ENCODE data around the gene CNTN2. TPM values are rescaled to one million over a fixed set of nuclear protein-coding genes. Genes with fewer than 3 reads are reported as not detected.
A peak's percentile ranks its signal among the peaks of the same experiment; 100 is the strongest.

CNTN2 gene
- total and polyA plus RNA-seq, 5 donors, result 0.78 to 1.8 (median 1.4) TPM

- H3K4me1 ChIP-seq (ENCODE audit: control insufficient read depth, insufficient read depth, low read length), result no peaks in the 10 kb centered on the region
- 87% methylated on average over 4 of the region's 4 CpGs for WGBS
- intact Hi-C loops (cut with DNase I), result no loop called here
- no peak for ATAC-seq
- no peaks in the 10 kb centered on the region for H3K27me3 ChIP-seq (ENCODE audit: control insufficient read depth, insufficient read depth)
- H3K27ac ChIP-seq (ENCODE audit: low read length), result no peak overlapping the region
- no peak overlapping the region for H3K4me3 ChIP-seq (ENCODE audit: low read length)
- no peaks in the 10 kb centered on the region for H3K9me3 ChIP-seq (ENCODE audit: control insufficient read depth, low read length)
- DNase-seq, result no peak
Observed at GRCh38 chr1:205091043-205091740, 48.2 kb downstream of the CNTN2 start.

GRCh38 chr1:205095422-205095821 lies 52.4 kb downstream of the CNTN2 start:
- Histone ChIP-seq H3K27me3 (ENCODE audit: control insufficient read depth, insufficient read depth) (no peaks in the 10 kb centered on the region), H3K4me3 (ENCODE audit: low read length) (no peak overlapping the region), H3K27ac (ENCODE audit: low read length) (no peak overlapping the region), H3K9me3 (ENCODE audit: control insufficient read depth, low read length) (no peaks in the 10 kb centered on the region), H3K4me1 (ENCODE audit: control insufficient read depth, insufficient read depth, low read length) (no peaks in the 10 kb centered on the region)
- no peak for ATAC-seq
- DNase-seq, result no peak
- intact Hi-C loops (cut with DNase I), result no loop called here

DNA sequence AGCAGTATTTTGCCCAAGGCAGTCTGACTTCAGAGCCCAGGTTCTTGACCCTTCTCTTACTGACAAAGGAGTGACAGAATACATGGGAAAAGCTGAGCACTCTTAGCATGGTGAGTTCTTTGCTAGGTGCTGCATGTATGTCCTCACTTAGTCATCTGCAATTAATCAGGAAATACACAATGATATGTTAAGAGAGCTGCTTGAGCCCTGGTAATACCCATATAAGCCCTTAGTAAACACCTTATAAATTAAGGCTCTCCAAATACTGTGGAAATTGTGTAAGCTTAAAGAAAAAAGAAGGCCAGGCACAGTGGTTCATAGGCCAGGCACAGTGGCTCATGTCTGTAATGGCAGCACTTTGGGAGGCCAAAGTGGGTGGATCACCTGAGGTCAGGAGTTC lies 55.2 kb downstream of the CNTN2 start:
- no peak overlapping the region for H3K27ac ChIP-seq (ENCODE audit: low read length)
- intact Hi-C loops (cut with DNase I), result no loop called here
- ATAC-seq (no peak), DNase-seq (no peak)
- H3K9me3 ChIP-seq (ENCODE audit: control insufficient read depth, low read length), result no peaks in the 10 kb centered on the region
- no peaks in the 10 kb centered on the region for H3K4me1 ChIP-seq (ENCODE audit: control insufficient read depth, insufficient read depth, low read length)
- no peaks in the 10 kb centered on the region for H3K27me3 ChIP-seq (ENCODE audit: control insufficient read depth, insufficient read depth)
- H3K4me3 ChIP-seq (ENCODE audit: low read length), result no peak overlapping the region

- H3K27ac ChIP-seq (ENCODE audit: low read length), result no peak overlapping the region
- H3K4me3 ChIP-seq (ENCODE audit: low read length), result no peak overlapping the region
- H3K27me3 ChIP-seq (ENCODE audit: control insufficient read depth, insufficient read depth), result no peaks in the 10 kb centered on the region
- intact Hi-C loops (cut with DNase I), result no loop called here
- DNase-seq (no peak), ATAC-seq (no peak)
- no peaks in the 10 kb centered on the region for H3K9me3 ChIP-seq (ENCODE audit: control insufficient read depth, low read length)
- no peaks in the 10 kb centered on the region for H3K4me1 ChIP-seq (ENCODE audit: control insufficient read depth, insufficient read depth, low read length)
- 98% methylated on average over 3 of the region's 3 CpGs for WGBS
Observed at GRCh38 chr1:205102404-205102803, 59.4 kb downstream of the CNTN2 start.

GRCh38 chr1:205107327-205107726 lies 64.3 kb downstream of the CNTN2 start:
- no peaks in the 10 kb centered on the region for H3K9me3 ChIP-seq (ENCODE audit: control insufficient read depth, low read length)
- DNase-seq (no peak), ATAC-seq (no peak)
- no peaks in the 10 kb centered on the region for H3K4me1 ChIP-seq (ENCODE audit: control insufficient read depth, insufficient read depth, low read length)
- intact Hi-C loops (cut with DNase I), result no loop called here
- no peak overlapping the region for H3K27ac ChIP-seq (ENCODE audit: low read length)
- H3K4me3 ChIP-seq (ENCODE audit: low read length), result no peak overlapping the region
- H3K27me3 ChIP-seq (ENCODE audit: control insufficient read depth, insufficient read depth), result no peaks in the 10 kb centered on the region
- WGBS, result 91% methylated on average over 4 of the region's 4 CpGs

DNA sequence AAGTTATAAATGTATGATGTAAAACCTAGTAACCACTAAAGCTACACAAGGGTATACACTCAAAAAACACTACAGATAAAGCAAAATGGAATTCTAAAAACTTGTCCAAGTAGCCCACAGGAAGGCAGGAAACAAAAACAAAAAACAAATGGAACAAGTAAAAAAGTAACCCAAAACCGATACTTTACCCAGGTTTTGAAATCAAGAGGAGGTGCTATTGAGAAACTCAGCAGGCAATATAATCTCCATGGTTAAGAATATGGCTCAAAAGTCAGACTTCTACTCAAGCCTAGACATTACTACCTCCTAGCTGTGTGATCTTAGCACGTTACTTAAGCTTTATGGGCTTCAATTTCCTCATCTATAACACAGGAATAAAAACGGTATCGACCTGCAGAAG lies 65.5 kb downstream of the CNTN2 start:
- ATAC-seq (no peak), DNase-seq (no peak)
- no peak overlapping the region for H3K4me3 ChIP-seq (ENCODE audit: low read length)
- H3K27ac ChIP-seq (ENCODE audit: low read length), result no peak overlapping the region
- no peaks in the 10 kb centered on the region for H3K27me3 ChIP-seq (ENCODE audit: control insufficient read depth, insufficient read depth)
- H3K9me3 ChIP-seq (ENCODE audit: control insufficient read depth, low read length), result no peaks in the 10 kb centered on the region
- no peaks in the 10 kb centered on the region for H3K4me1 ChIP-seq (ENCODE audit: control insufficient read depth, insufficient read depth, low read length)
- intact Hi-C loops (cut with DNase I), result no loop called here
- whole genome bisulfite sequencing, result 84% methylated on average over 4 of the region's 4 CpGs

DNA sequence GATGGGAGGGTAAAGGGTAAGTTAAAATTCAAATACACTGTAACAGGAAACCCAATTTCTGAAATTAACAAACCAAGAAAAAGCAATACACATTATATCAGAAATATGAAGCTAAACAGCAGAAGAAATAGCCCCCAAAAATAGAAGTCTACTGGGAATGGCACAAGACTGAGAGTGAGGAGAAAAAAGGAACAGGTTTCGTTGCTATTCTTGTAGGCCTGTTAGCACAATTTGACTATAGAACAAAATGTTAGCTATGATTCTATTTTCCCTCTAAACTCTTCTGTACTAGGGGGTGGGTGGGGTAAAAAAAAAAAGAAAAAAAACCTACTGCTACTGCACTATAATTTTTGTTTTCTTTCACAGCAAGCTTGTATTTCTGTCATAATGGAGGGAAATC lies 66.3 kb downstream of the CNTN2 start:
- ATAC-seq, result no peak

DNA sequence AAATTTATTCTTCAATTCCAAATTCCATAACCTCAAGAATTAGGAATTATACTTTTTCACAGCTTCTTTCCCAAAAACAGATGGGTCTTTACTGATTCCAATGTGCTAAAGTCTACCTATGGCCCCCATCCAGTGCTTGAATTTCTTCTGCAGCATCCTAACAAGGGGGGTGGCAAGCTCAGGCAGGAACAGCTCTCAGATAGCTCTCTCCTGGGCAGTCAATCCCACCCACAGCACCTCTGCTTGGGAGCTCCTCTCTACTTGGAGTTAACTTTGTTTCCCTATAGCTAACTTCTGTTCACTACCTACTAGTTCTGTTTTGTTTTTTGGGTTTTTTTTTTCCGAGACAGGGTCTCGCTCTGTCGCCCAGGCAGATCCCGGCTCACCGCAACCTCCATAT lies 66.7 kb downstream of the CNTN2 start:
- 83% methylated on average over 5 of the region's 5 CpGs for WGBS
- H3K9me3 ChIP-seq (ENCODE audit: control insufficient read depth, low read length), result no peaks in the 10 kb centered on the region
- intact Hi-C loops (cut with DNase I), result no loop called here
- ATAC-seq (no peak), DNase-seq (no peak)
- H3K4me1 ChIP-seq (ENCODE audit: control insufficient read depth, insufficient read depth, low read length), result no peaks in the 10 kb centered on the region
- H3K27ac ChIP-seq (ENCODE audit: low read length), result no peak overlapping the region
- no peaks in the 10 kb centered on the region for H3K27me3 ChIP-seq (ENCODE audit: control insufficient read depth, insufficient read depth)
- H3K4me3 ChIP-seq (ENCODE audit: low read length), result no peak overlapping the region

More for the DNA sequence above, 66.3 kb downstream of the CNTN2 start:
- DNase-seq, result no peak
- Histone ChIP-seq H3K27ac (ENCODE audit: low read length) (no peak overlapping the region), H3K9me3 (ENCODE audit: control insufficient read depth, low read length) (no peaks in the 10 kb centered on the region), H3K4me1 (ENCODE audit: control insufficient read depth, insufficient read depth, low read length) (no peaks in the 10 kb centered on the region), H3K4me3 (ENCODE audit: low read length) (no peak overlapping the region), H3K27me3 (ENCODE audit: control insufficient read depth, insufficient read depth) (no peaks in the 10 kb centered on the region)
- 91% methylated on average over 1 of the region's 1 CpG for WGBS
- intact Hi-C loops (cut with DNase I), result no loop called here

GRCh38 chr1:205111354-205111753 lies 68.3 kb downstream of the CNTN2 start:
- ATAC-seq, result no peak
- H3K4me1 ChIP-seq (ENCODE audit: control insufficient read depth, insufficient read depth, low read length), result no peaks in the 10 kb centered on the region
- H3K9me3 ChIP-seq (ENCODE audit: control insufficient read depth, low read length), result no peaks in the 10 kb centered on the region
- no peak for DNase-seq
- H3K4me3 ChIP-seq (ENCODE audit: low read length), result no peak overlapping the region
- no peak overlapping the region for H3K27ac ChIP-seq (ENCODE audit: low read length)
- intact Hi-C loops (cut with DNase I), result no loop called here
- no peaks in the 10 kb centered on the region for H3K27me3 ChIP-seq (ENCODE audit: control insufficient read depth, insufficient read depth)

GRCh38 chr1:205118752-205119151 lies 75.7 kb downstream of the CNTN2 start:
- ATAC-seq (no peak), DNase-seq (no peak)
- Histone ChIP-seq H3K27ac (ENCODE audit: low read length) (no peak overlapping the region), H3K4me3 (ENCODE audit: low read length) (no peak overlapping the region), H3K27me3 (ENCODE audit: control insufficient read depth, insufficient read depth) (no peaks in the 10 kb centered on the region), H3K9me3 (ENCODE audit: control insufficient read depth, low read length) (no peaks in the 10 kb centered on the region), H3K4me1 (ENCODE audit: control insufficient read depth, insufficient read depth, low read length) (no peaks in the 10 kb centered on the region)
- WGBS, result 82% methylated on average over 2 of the region's 2 CpGs
- intact Hi-C loops (cut with DNase I), result no loop called here

- Histone ChIP-seq H3K27me3 (ENCODE audit: control insufficient read depth, insufficient read depth) (no peaks in the 10 kb centered on the region), H3K9me3 (ENCODE audit: control insufficient read depth, low read length) (no peaks in the 10 kb centered on the region), H3K4me1 (ENCODE audit: control insufficient read depth, insufficient read depth, low read length) (no peaks in the 10 kb centered on the region), H3K27ac (ENCODE audit: low read length) (peak within 1 kb of the TSS; percentile 73), H3K4me3 (ENCODE audit: low read length) (peak within 1 kb of the TSS; percentile 96)
- peak; percentile 93 to 98 (median 97) for DNase-seq
- WGBS, result under 1% methylated on average over 46 of the region's 46 CpGs
- intact Hi-C loops (cut with DNase I), result loop anchor here in 2 of 4 donors (5.0 kb wide), 1 partner anchor 135 kb away; no protein-coding TSS in a partner anchor
- ATAC-seq, result peak; percentile 98 to 99
Observed at GRCh38 chr1:205121660-205122488, 78.9 kb downstream of the CNTN2 start, which contains the start of gene RBBP5. TSS of gene RBBP5 (minus strand) at chr1:205121978. CDS start at chr1:205121873, 105 bp downstream.

All from right cardiac atrium (tissue), 5 donors.